Measurements from ENCODE around the gene HSPA12A.

HSPA12A gene

GRCh38 chr10:116743266-116744064 lies 1.1 kb upstream of the HSPA12A start:
- DNase-seq, result no peak

GRCh38 chr10:116741391-116742351 lies 695 bp downstream of the HSPA12A start:
- DNase-seq, result peak in 1 of 2 donors; percentile 4

GRCh38 chr10:116740971-116741370 lies 1.4 kb downstream of the HSPA12A start:
- no peak for DNase-seq

- DNase-seq, result no peak
Measured at GRCh38 chr10:116738339-116738738, 4.0 kb downstream of the HSPA12A start.

- no peak for DNase-seq
Measured at GRCh38 chr10:116737627-116738327, 4.6 kb downstream of the HSPA12A start.

DNA sequence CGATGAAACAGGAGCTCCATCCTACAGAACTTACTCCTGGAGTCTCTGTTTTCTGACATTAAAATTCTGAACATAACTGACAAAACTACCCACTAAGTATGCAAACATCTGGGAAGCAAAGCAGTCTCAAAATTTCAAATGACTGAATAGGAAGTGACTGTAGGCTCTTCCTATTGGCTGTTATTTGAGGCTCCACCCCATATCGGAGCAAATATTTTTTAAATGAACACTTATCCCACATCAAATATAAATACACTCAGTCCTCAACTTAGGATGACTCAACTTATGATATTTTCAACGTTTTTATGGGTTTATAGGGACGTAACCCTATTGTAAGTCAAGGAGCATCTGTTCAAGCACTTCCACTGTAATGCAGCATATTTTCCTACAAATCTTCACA lies 8.8 kb downstream of the HSPA12A start:
- no peak for DNase-seq

- DNase-seq, result no peak
Measured at GRCh38 chr10:116732573-116732972, 9.8 kb downstream of the HSPA12A start.

- DNase-seq, result no peak
Measured at GRCh38 chr10:116730464-116731260, 11.7 kb downstream of the HSPA12A start.

DNA sequence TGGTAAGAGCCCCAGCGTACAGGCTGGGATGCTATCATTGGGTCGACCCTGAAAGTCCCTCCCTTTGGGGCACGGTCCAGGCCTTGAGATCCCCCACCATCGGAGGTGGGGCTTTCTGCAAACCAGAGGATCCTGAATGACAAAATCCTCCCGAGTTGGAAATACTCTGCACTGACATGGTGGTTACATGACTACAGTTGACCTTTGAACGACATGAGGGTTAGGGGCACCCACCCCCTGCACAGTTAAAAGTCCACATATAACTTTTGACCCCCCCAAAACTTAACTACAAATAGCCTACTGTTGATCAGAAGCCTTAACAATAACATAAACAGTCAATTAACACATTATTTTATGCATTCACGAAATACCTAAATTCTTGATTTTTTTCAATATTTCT lies 13.1 kb downstream of the HSPA12A start:
- DNase-seq, result no peak

DNA sequence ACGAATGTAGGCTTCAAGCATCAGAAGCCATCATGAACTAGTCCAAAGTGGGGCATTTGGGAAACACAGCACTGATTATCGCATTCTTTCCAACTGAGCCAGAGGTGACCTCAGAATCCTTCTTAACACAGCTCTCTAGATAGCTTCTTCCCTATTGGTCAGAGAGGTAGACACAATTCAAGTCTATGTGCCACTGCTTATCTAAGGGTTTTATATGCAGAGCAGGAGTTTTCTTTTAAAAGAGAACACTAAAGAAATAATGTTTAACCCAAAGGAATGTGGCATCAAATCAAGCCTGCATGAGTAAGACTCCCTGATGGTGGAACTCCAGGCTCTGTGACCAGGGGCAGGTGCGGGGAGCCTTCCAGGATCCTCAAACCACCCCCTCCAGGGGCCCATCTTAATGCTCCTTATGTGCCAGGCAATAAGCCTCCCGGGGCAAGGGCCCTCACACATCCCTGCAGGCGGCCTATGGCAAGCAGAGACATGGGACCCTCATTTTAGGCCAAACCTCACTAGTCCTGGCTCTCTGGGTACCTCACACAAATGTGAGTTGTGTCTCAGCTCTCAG lies 13.8 kb downstream of the HSPA12A start:
- DNase-seq, result no peak

DNA sequence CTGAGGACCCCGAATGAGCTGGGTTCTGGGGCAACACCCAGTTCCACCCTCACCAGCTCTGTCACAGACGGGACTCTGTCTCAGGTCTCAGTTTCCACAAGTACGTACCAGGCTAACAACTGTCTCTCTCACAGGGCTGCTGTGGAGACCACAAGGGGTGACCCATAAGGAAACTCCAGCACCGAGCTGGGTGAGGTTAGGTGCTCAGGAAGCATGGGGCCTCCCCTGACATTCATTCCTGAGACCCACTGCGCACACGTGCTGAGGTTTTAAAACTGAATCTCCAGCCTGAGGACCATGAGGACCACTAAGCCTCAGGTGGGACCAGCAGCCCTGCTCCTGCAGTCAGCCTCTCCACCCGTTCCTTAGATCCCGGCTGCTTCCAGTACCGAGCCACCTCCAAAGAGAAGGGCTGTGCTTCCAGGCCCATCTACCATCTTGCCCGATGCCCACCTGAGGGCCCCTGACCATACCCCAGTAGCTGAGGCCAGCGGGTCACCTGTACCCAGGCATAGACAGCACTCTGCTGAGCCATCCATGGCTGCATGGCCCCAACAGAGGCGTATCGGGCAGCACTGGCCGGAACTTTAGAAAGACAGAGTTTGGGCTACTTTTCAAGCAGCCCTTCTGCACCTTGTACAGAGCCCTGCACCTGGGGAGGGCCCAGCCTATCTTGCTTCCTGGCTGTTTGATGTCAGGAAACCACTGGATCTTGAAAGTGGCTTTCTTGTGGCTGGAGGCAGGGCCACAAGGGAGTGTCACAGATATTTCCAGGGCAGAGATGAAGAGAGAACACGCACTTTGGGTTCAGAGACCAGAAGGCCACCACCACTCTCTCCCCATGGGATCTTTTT lies 18.7 kb downstream of the HSPA12A start:
- no peak for DNase-seq

GRCh38 chr10:116722736-116723427 lies 19.5 kb downstream of the HSPA12A start:
- no peak for DNase-seq

GRCh38 chr10:116721547-116722392 lies 20.6 kb downstream of the HSPA12A start:
- DNase-seq, result no peak

GRCh38 chr10:116720668-116721546 lies 21.5 kb downstream of the HSPA12A start:
- DNase-seq, result no peak

GRCh38 chr10:116720241-116720643 lies 22.1 kb downstream of the HSPA12A start:
- DNase-seq, result no peak

GRCh38 chr10:116719804-116720203 lies 22.6 kb downstream of the HSPA12A start:
- no peak for DNase-seq

DNA sequence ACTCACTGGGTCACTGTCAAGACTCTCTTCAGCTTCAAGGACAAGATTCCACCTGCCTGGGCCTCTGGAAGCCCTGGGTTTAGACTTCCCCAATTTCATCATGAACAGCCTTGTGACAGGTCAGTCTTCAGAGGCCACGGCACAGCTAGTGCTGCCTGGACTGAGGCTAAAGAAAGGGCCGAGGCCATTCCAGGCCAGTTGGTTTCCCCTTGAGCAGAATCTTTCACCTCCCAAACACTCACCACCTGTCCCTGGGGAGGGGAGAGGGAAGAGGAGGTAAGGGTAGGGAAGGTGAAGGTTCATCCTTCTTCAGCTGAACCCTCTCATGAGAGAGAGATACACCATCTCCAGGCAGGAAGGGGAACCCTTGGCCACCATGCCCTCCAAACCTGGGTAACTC lies 24.3 kb downstream of the HSPA12A start:
- no peak for DNase-seq

GRCh38 chr10:116716381-116716780 lies 26.0 kb downstream of the HSPA12A start:
- DNase-seq, result no peak

Measured in inflammatory macrophage treated with lipopolysaccharide for 1 hour (primary cell).